ENCODE results near the gene HTRA1. TPM values are rescaled to one million over a fixed set of nuclear protein-coding genes. Genes with fewer than 3 reads are reported as not detected.

HTRA1 gene
- total and polyA plus RNA-seq, 9 of the 15 experiments (the other 6 are each of a cell fraction or from before 2014, with no cell fraction given) = 0.06 to 0.16 (median 0.13) TPM; not detected in 5

- no peak overlapping the region for H3K9ac ChIP-seq (ENCODE audit: insufficient read depth in 1 of 2, low read depth in 2 of 2, low read length in 2 of 2)
- TF ChIP-seq HDAC3 (IDR thresholded peaks at IDR 0.05; ENCODE audit: borderline replicate concordance, partially characterized antibody) (no peak), ZNF408 (CRISPR knock-in tag; IDR thresholded peaks at IDR 0.05; ENCODE audit: low read depth) (no peak), PURB (CRISPR knock-in tag; IDR thresholded peaks at IDR 0.05; ENCODE audit: low read depth) (no peak), MYC (IDR thresholded peaks at IDR 0.05; ENCODE audit: low read depth, low read length) (no peak), MYC (CRISPR knock-in tag; IDR thresholded peaks at IDR 0.05; ENCODE audit: borderline replicate concordance, low read depth) (no peak), TBP (optimal IDR thresholded peaks at IDR 0.05; ENCODE audit: low read depth, low read length) (no peak), SOX6 (IDR thresholded peaks at IDR 0.05) (no peak), RBM17 (IDR thresholded peaks at IDR 0.05; ENCODE audit: borderline replicate concordance, low read depth, low read length) (no peak), ZBTB2 (IDR thresholded peaks at IDR 0.05) (no peak), FOXP4 (CRISPR knock-in tag; IDR thresholded peaks at IDR 0.05; ENCODE audit: borderline replicate concordance) (no peak), ATF7 (IDR thresholded peaks at IDR 0.05) (no peak), PHB2 (IDR thresholded peaks at IDR 0.05; ENCODE audit: low read depth) (no peak), ZBTB11 (CRISPR knock-in tag; IDR thresholded peaks at IDR 0.05) (no peak), HNRNPH1 (optimal IDR thresholded peaks at IDR 0.05; ENCODE audit: low read depth, low read length) (no peak), CHD4 (IDR thresholded peaks at IDR 0.05; ENCODE audit: insufficient read depth, insufficient replicate concordance, low read depth, low read length, poor library complexity, severe bottlenecking) (no peak)
Observed at GRCh38 chr10:122477436-122477835, 16.1 kb downstream of the HTRA1 start.

More at GRCh38 chr10:122477436-122477835, 16.1 kb downstream of the HTRA1 start:
- Histone ChIP-seq H3K27ac (ENCODE audit: extremely low read depth, low read depth, low read length) (no peak overlapping the region), H3K9me3 (replicated peaks; ENCODE audit: control insufficient read depth, insufficient read depth, low read depth, low read length) (no peaks in the 10 kb centered on the region), H3K4me2 (ENCODE audit: insufficient read depth, low read length) (no peak overlapping the region), H3K27me3 (ENCODE audit: control insufficient read depth in 2 of 2, insufficient read depth in 2 of 2, low read length in 2 of 2) (peaks cover 0 to 13% of the 10 kb centered on the region in 2 experiments; a peak in 2 of 5 replicates), H4K20me1 (replicated peaks; ENCODE audit: control insufficient read depth, insufficient read depth, low read length) (no peaks in the 10 kb centered on the region; the same call in 1 of the 2 replicates), H3K79me2 (ENCODE audit: control insufficient read depth, insufficient read depth, low read length) (no peaks in the 10 kb centered on the region), H3K9me1 (ENCODE audit: control insufficient read depth, insufficient read depth, low read length) (no peaks in the 10 kb centered on the region), H3K4me3 (no peak overlapping the region), H2AFZ (ENCODE audit: low read depth, low read length) (no peak overlapping the region), H3K36me3 (ENCODE audit: control insufficient read depth, insufficient read depth, low read length) (no peaks in the 10 kb centered on the region), H3K4me1 (replicated peaks in 1 of 2; ENCODE audit: control insufficient read depth in 2 of 2, insufficient read depth in 2 of 2, low read length in 2 of 2) (no peaks in the 10 kb centered on the region)
- intact Hi-C loops (cut with micrococcal nuclease) = no loop called here
- CTCF ChIA-PET (ENCODE audit: low intra/inter-chr PET ratio) = no interaction called here
- no TSS peak for BruUV-seq (replicated peaks)
- no peak for FAIRE-seq
- whole genome bisulfite sequencing (ENCODE audit: insufficient coverage, low coverage, missing lambda C conversion rate) = 0% methylated on average over 4 of the region's 5 CpGs
- DNase-seq (ENCODE audit: extremely low read depth in 1 of 4, low spot score in 3 of 4) = no peak
- in situ Hi-C loops (cut with MboI) = no loop called here
- no peak for ATAC-seq
- POLR2A ChIA-PET = no interaction called here

All from K562 (cell line).